IPS-11a (cell line): ENCODE data around the gene RBM23.

Experiments
- H3K4me3 ChIP-seq: one replicate; pipeline ENCODE4 v1.5.1; 2013; ENCODE audit warnings: low read depth, low read length, control low read depth

Gene RBM23

GRCh38 chr14:22887260-22887989 is 31.5 kb downstream of the RBM23 start:
- H3K4me3 ChIP-seq: peak overlapping the region; percentile 58

- peak overlapping the region; percentile 58 for H3K4me3 ChIP-seq
These were observed 32.3 kb downstream of the RBM23 start for GRCh38 chr14:22886500-22887259.

- H3K4me3 ChIP-seq: peak overlapping the region; percentile 46
These were observed 33.0 kb downstream of the RBM23 start for GRCh38 chr14:22885975-22886374.

GRCh38 chr14:22884738-22885523 is 34.0 kb downstream of the RBM23 start:
- no peak overlapping the region for H3K4me3 ChIP-seq

- no peak overlapping the region for H3K4me3 ChIP-seq
These were observed 34.7 kb downstream of the RBM23 start for GRCh38 chr14:22884076-22884737.

- no peak within 1 kb of the TSS for H3K4me3 ChIP-seq
These were observed 35.6 kb downstream of the RBM23 start, which contains the start of gene REM2 for GRCh38 chr14:22883173-22883976. Gene REM2 (plus strand): TSS chr14:22883222. CDS start chr14:22883288, 66 bp downstream.

- H3K4me3 ChIP-seq: no peak overlapping the region
These were observed 36.3 kb downstream of the RBM23 start for GRCh38 chr14:22882529-22883172.

GRCh38 chr14:22882064-22882463 is 36.9 kb downstream of the RBM23 start:
- no peak overlapping the region for H3K4me3 ChIP-seq

- H3K4me3 ChIP-seq: no peak overlapping the region
These were observed 40.4 kb downstream of the RBM23 start for GRCh38 chr14:22878271-22879246.

- H3K4me3 ChIP-seq: no peak overlapping the region
These were observed 41.9 kb downstream of the RBM23 start for GRCh38 chr14:22877000-22877501.

- no peak overlapping the region for H3K4me3 ChIP-seq
These were observed 43.1 kb downstream of the RBM23 start for GRCh38 chr14:22875748-22876319.

- H3K4me3 ChIP-seq: no peak overlapping the region
These were observed 43.8 kb downstream of the RBM23 start for GRCh38 chr14:22875003-22875747.

- peak overlapping the region; percentile 84 for H3K4me3 ChIP-seq
These were observed 46.0 kb downstream of the RBM23 start for GRCh38 chr14:22872833-22873520.

GRCh38 chr14:22872033-22872832 is 46.7 kb downstream of the RBM23 start:
- H3K4me3 ChIP-seq: peak overlapping the region; percentile 84

GRCh38 chr14:22871224-22872032 is 47.5 kb downstream of the RBM23 start, which contains the start of gene LRP10:
Gene LRP10 (plus strand): TSS chr14:22871740. CDS start chr14:22872304, 564 bp downstream.
- peak within 1 kb of the TSS; percentile 84 for H3K4me3 ChIP-seq
